ENCODE measurements around the gene PRDX2. TPM values are rescaled to one million over a fixed set of nuclear protein-coding genes. Genes with fewer than 3 reads are reported as not detected.

Gene PRDX2
- polyA plus RNA-seq, 1 donor from 2014 or later = 882 TPM

DNA sequence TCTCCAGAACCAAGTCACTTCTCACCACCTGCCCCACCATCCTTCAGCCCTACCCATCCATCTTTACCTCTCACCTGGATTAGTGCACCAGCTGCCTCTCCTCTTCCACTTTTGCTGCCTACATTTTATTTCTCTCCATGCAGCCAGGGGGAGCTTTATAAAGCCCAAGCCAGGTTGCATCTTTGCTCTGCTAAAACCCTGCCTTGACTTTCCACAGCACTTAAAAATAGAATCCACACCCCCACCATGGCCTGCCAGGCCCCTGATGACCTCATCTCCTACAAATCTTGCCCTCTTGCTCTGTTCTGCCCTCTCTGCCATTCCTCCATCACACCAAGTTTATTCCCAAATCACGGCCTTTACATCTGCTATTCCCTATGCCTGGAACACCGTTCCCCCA is 28.0 kb downstream of the PRDX2 start:
- H3K9ac ChIP-seq (ENCODE audit: low read length) = no peak overlapping the region
- H3K79me2 ChIP-seq (replicated peaks; ENCODE audit: insufficient read depth, low read length) = no peaks in the 10 kb centered on the region
- H3K9me3 ChIP-seq (ENCODE audit: low read length) = no peaks in the 10 kb centered on the region
- no peaks in the 10 kb centered on the region for H4K20me1 ChIP-seq (ENCODE audit: insufficient read depth)
- no peaks in the 10 kb centered on the region for H3K36me3 ChIP-seq (ENCODE audit: insufficient read depth, low read length)
- no peak overlapping the region for H3K4me2 ChIP-seq (ENCODE audit: low read length)
- TF ChIP-seq SMC3 (conservative IDR thresholded peaks at IDR 0.05; ENCODE audit: poor library complexity) = no peak
- TF ChIP-seq EP300 (conservative IDR thresholded peaks at IDR 0.05; ENCODE audit: poor library complexity, severe bottlenecking) = no peak
- TF ChIP-seq, protein P1, sequence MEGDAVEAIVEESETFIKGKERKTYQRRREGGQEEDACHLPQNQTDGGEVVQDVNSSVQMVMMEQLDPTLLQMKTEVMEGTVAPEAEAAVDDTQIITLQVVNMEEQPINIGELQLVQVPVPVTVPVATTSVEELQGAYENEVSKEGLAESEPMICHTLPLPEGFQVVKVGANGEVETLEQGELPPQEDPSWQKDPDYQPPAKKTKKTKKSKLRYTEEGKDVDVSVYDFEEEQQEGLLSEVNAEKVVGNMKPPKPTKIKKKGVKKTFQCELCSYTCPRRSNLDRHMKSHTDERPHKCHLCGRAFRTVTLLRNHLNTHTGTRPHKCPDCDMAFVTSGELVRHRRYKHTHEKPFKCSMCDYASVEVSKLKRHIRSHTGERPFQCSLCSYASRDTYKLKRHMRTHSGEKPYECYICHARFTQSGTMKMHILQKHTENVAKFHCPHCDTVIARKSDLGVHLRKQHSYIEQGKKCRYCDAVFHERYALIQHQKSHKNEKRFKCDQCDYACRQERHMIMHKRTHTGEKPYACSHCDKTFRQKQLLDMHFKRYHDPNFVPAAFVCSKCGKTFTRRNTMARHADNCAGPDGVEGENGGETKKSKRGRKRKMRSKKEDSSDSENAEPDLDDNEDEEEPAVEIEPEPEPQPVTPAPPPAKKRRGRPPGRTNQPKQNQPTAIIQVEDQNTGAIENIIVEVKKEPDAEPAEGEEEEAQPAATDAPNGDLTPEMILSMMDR (IDR thresholded peaks at IDR 0.05; ENCODE audit: poor library complexity, severe bottlenecking) = peak; percentile 49
- TF ChIP-seq, protein P2, sequence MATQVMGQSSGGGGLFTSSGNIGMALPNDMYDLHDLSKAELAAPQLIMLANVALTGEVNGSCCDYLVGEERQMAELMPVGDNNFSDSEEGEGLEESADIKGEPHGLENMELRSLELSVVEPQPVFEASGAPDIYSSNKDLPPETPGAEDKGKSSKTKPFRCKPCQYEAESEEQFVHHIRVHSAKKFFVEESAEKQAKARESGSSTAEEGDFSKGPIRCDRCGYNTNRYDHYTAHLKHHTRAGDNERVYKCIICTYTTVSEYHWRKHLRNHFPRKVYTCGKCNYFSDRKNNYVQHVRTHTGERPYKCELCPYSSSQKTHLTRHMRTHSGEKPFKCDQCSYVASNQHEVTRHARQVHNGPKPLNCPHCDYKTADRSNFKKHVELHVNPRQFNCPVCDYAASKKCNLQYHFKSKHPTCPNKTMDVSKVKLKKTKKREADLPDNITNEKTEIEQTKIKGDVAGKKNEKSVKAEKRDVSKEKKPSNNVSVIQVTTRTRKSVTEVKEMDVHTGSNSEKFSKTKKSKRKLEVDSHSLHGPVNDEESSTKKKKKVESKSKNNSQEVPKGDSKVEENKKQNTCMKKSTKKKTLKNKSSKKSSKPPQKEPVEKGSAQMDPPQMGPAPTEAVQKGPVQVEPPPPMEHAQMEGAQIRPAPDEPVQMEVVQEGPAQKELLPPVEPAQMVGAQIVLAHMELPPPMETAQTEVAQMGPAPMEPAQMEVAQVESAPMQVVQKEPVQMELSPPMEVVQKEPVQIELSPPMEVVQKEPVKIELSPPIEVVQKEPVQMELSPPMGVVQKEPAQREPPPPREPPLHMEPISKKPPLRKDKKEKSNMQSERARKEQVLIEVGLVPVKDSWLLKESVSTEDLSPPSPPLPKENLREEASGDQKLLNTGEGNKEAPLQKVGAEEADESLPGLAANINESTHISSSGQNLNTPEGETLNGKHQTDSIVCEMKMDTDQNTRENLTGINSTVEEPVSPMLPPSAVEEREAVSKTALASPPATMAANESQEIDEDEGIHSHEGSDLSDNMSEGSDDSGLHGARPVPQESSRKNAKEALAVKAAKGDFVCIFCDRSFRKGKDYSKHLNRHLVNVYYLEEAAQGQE (IDR thresholded peaks at IDR 0.05; ENCODE audit: borderline replicate concordance) = no peak
- TF ChIP-seq POLR2AphosphoS5 (IDR thresholded peaks at IDR 0.05) = no peak
- no peak for TF ChIP-seq TAF1 (IDR thresholded peaks at IDR 0.05; ENCODE audit: low read depth)
- TF ChIP-seq MXI1 (conservative IDR thresholded peaks at IDR 0.05; ENCODE audit: poor library complexity, severe bottlenecking) = no peak
- no peak overlapping the region for H3K27ac ChIP-seq (ENCODE audit: low read length)
- no peaks in the 10 kb centered on the region for H3F3A ChIP-seq (ENCODE audit: insufficient read depth, low read length, poor library complexity, severe bottlenecking)
- H3K9me2 ChIP-seq (ENCODE audit: insufficient read depth, low read length) = no peaks in the 10 kb centered on the region
- H3K4me3 ChIP-seq (ENCODE audit: low read length) = no peak overlapping the region
- H3K27me3 ChIP-seq (ENCODE audit: insufficient read depth, low read depth, low read length) = no peaks in the 10 kb centered on the region
- no peak overlapping the region for H2AFZ ChIP-seq (ENCODE audit: low read depth, low read length)

DNA sequence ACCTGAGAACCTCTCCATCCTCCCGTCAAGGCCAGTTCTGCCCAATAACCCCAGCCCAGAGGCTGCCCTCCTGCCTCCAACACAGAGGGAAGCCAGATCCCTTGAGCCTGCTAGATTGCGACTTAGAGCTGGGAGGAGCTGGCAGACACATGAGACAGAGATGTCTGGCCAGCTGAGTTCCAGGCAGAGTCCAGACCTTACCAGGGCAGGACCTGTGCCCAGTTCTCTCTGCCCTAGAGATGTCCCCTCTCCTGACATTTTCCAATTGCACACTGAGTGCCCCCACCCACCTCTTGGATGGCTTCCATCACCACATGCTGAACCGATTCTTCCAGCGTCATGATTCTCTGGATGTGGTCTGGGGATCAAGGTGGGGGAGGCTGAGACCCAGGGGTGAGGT is 29.3 kb downstream of the PRDX2 start:
- Histone ChIP-seq H3K4me3 (ENCODE audit: low read length) (no peak overlapping the region), H3K27ac (ENCODE audit: low read length) (no peak overlapping the region), H3K4me2 (ENCODE audit: low read length) (no peak overlapping the region), H3K9me2 (ENCODE audit: insufficient read depth, low read length) (no peaks in the 10 kb centered on the region), H3K79me2 (replicated peaks; ENCODE audit: insufficient read depth, low read length) (no peaks in the 10 kb centered on the region), H3K27me3 (ENCODE audit: insufficient read depth, low read depth, low read length) (no peaks in the 10 kb centered on the region), H3K9me3 (ENCODE audit: low read length) (no peaks in the 10 kb centered on the region), H3K9ac (ENCODE audit: low read length) (no peak overlapping the region), H2AFZ (ENCODE audit: low read depth, low read length) (no peak overlapping the region), H4K20me1 (ENCODE audit: insufficient read depth) (no peaks in the 10 kb centered on the region), H3F3A (ENCODE audit: insufficient read depth, low read length, poor library complexity, severe bottlenecking) (no peaks in the 10 kb centered on the region), H3K36me3 (ENCODE audit: insufficient read depth, low read length) (no peaks in the 10 kb centered on the region)
- TF ChIP-seq, protein P1 (IDR thresholded peaks at IDR 0.05; ENCODE audit: poor library complexity, severe bottlenecking) = no peak
